Gastroesophageal sphincter (tissue), 3 donors: ENCODE data around the gene ALPL.

Experiments
- CTCF ChIP-seq, 4 experiments: fragments of 200-600 bp in 2 of 4; fragments of 450-650 bp in 2 of 4; sonication (generic) in 1 of 4; IDR thresholded peaks; one replicate each; pipeline ENCODE4 v1.5.1; 2017 to 2019; ENCODE audit warnings: antibody characterized with exemption in 4 of 4, mild to moderate bottlenecking in 2 of 4, moderate library complexity in 2 of 4
- EP300 ChIP-seq: sonication (generic); formaldehyde crosslinking; IDR thresholded peaks from one replicate; pipeline ENCODE4 v1.6.1; 2017; ENCODE audit warnings: antibody characterized with exemption, mild to moderate bottlenecking
- POLR2A ChIP-seq, 2 donors: fragments of 450-650 bp; IDR thresholded peaks; one replicate each; pipeline ENCODE4 v1.6.1; 2017; ENCODE audit warnings: antibody characterized with exemption in 2 of 2, mild to moderate bottlenecking in 2 of 2, moderate library complexity in 1 of 2

- TF ChIP-seq CTCF (IDR thresholded peaks at IDR 0.05), result no peak
- TF ChIP-seq POLR2A (IDR thresholded peaks at IDR 0.05), result no peak
- TF ChIP-seq EP300, result no peak
These were observed 102.0 kb downstream of the ALPL start for GRCh38 chr1:21610989-21611785.
